Neural cell (in vitro differentiated cells): Measurements from ENCODE around the gene FCHO2. TPM values are rescaled to one million over a fixed set of nuclear protein-coding genes. Genes with fewer than 3 reads are reported as not detected.

Experiments used
- H2AFZ ChIP-seq: fragments of 200-600, 300-800 bp; sonication (generic), shearing (Covaris generic); 2 replicates; pipeline ENCODE4 v1.6.0; 2014; ENCODE audit warnings: low read depth, mild to moderate bottlenecking, antibody characterized with exemption, low read length, moderate library complexity
- H3F3A ChIP-seq: fragments of 200-600 bp; shearing (Covaris generic); 2 replicates; pipeline ENCODE4 v1.6.1; 2016; ENCODE audit warnings: mild to moderate bottlenecking, moderate library complexity, mixed read lengths, antibody characterized with exemption, low read length; ENCODE audit not compliant: insufficient read depth, poor library complexity, severe bottlenecking
- H3K27ac ChIP-seq: fragments of 200-600, 300-800 bp; sonication (generic), shearing (Covaris generic); 2 replicates; pipeline ENCODE4 v1.5.1; 2014; ENCODE audit warnings: mild to moderate bottlenecking, low read length, moderate library complexity
- H3K27me3 ChIP-seq: fragments of 300-800, 200-600 bp; sonication (generic), shearing (Covaris generic); 2 replicates; pipeline ENCODE4 v1.6.0; 2014; ENCODE audit warnings: mild to moderate bottlenecking, low read depth, low read length, moderate library complexity; ENCODE audit not compliant: insufficient read depth
- H3K36me3 ChIP-seq: fragments of 300-800, 200-600 bp; sonication (generic), shearing (Covaris generic); 2 replicates; pipeline ENCODE4 v1.5.1; 2014; ENCODE audit warnings: mild to moderate bottlenecking, antibody characterized with exemption, low read length, moderate library complexity; ENCODE audit not compliant: insufficient read depth
- H3K4me2 ChIP-seq: fragments of 300-800, 200-600 bp; sonication (generic), shearing (Covaris generic); 2 replicates; pipeline ENCODE4 v1.6.0; 2014; ENCODE audit warnings: mild to moderate bottlenecking, low read length
- H3K4me3 ChIP-seq: fragments of 300-800, 200-600 bp; sonication (generic), shearing (Covaris generic); 2 replicates; pipeline ENCODE4 v1.5.1; 2014; ENCODE audit warnings: mild to moderate bottlenecking, low read length, moderate library complexity
- H3K79me2 ChIP-seq: fragments of 200-600 bp; shearing (Covaris generic); replicated peaks from 2 replicates; pipeline ENCODE4 v1.6.0; 2014; ENCODE audit warnings: mild to moderate bottlenecking, low read length, moderate library complexity; ENCODE audit not compliant: insufficient read depth
- H3K9ac ChIP-seq: fragments of 300-800, 200-600 bp; sonication (generic), shearing (Covaris generic); 2 replicates; pipeline ENCODE4 v1.6.1; 2016; ENCODE audit warnings: mild to moderate bottlenecking, low read length, mixed read lengths
- H3K9me2 ChIP-seq: fragments of 200-600 bp; shearing (Covaris generic); 2 replicates; pipeline ENCODE4 v1.6.1; 2016; ENCODE audit warnings: mild to moderate bottlenecking, low read length, mixed read lengths; ENCODE audit not compliant: insufficient read depth
- H3K9me3 ChIP-seq: fragments of 200-600, 300-800 bp; sonication (generic), shearing (Covaris generic); 2 replicates; pipeline ENCODE4 v1.6.1; 2016; ENCODE audit warnings: mild to moderate bottlenecking, mixed run types, low read length, moderate library complexity, mixed read lengths
- H4K20me1 ChIP-seq: fragments of 200-600 bp; shearing (Covaris generic); 2 replicates; pipeline ENCODE4 v1.6.1; 2016; ENCODE audit warnings: mild to moderate bottlenecking, mixed run types; ENCODE audit not compliant: insufficient read depth
- EP300 ChIP-seq: fragments of 450-650 bp; conservative IDR thresholded peaks from 2 replicates; pipeline ENCODE4 v1.6.1; 2014; ENCODE audit warnings: antibody characterized with exemption, mild to moderate bottlenecking, moderate library complexity; ENCODE audit not compliant: poor library complexity, severe bottlenecking
- EZH2 ChIP-seq: fragments of 200-600, 300-800 bp; shearing (Covaris generic), sonication (generic); IDR thresholded peaks from 2 replicates; pipeline ENCODE4 v1.6.1; 2014; ENCODE audit warnings: antibody characterized with exemption, low read length, borderline replicate concordance, mild to moderate bottlenecking; ENCODE audit not compliant: insufficient read depth, poor library complexity, severe bottlenecking
- MXI1 ChIP-seq: fragments of 450-650 bp; conservative IDR thresholded peaks from 2 replicates; pipeline ENCODE4 v1.6.1; 2014; ENCODE audit warnings: antibody characterized with exemption, mild to moderate bottlenecking; ENCODE audit not compliant: poor library complexity, severe bottlenecking
- POLR2AphosphoS5 ChIP-seq: IDR thresholded peaks from 2 replicates; pipeline ENCODE4 v1.6.1; 2012
- RAD21 ChIP-seq: fragments of 450-650 bp; conservative IDR thresholded peaks from 2 replicates; pipeline ENCODE4 v1.6.1; 2014; ENCODE audit warnings: antibody characterized with exemption, mild to moderate bottlenecking, moderate library complexity
- SMC3 ChIP-seq: fragments of 450-650 bp; conservative IDR thresholded peaks from 2 replicates; pipeline ENCODE4 v1.6.1; 2014; ENCODE audit warnings: antibody characterized with exemption, mild to moderate bottlenecking, moderate library complexity; ENCODE audit not compliant: poor library complexity
- TAF1 ChIP-seq: IDR thresholded peaks from 2 replicates; pipeline ENCODE4 v1.6.1; 2012; ENCODE audit warnings: low read depth
- polyA plus RNA-seq: library from polyadenylated mRNA; depleted of rRNA; stranded (reverse); fragments of >200 nt; gene quantifications from 2 replicates; pipeline ENCODE4 v1.2.3, GENCODE V29; 2014
- TF ChIP-seq, protein P1 (sequence below): IDR thresholded peaks from 2 replicates; pipeline ENCODE4 v1.6.1; 2012; ENCODE audit warnings: borderline replicate concordance
- TF ChIP-seq, protein P2 (sequence below): fragments of 450-650 bp; IDR thresholded peaks from 2 replicates; pipeline ENCODE4 v1.5.1; 2014; ENCODE audit warnings: antibody characterized with exemption, mild to moderate bottlenecking, moderate library complexity; ENCODE audit not compliant: poor library complexity, severe bottlenecking

The FCHO2 gene
- polyA plus RNA-seq, 1 donor from 2014 or later, result 24.3 TPM

DNA sequence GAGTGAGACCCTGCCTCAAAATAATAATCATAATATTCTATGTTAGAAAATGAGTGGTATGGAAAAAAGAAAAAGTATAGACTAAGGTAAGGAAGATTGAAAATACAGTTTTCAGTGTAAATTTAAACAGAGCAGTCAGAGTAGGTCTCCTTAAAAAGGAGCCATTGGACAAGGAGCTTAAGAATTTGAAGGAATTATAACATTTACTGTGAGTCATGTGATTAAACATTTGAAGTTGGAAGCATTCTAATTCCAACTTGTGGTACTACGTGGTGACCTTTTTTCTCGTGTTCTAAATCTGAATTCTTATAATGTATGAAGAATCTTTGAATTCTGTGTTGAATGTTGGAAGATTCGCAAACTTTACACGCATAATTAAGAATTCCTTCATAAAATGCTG lies 125.3 kb downstream of the FCHO2 start:
- TF ChIP-seq, protein P1, sequence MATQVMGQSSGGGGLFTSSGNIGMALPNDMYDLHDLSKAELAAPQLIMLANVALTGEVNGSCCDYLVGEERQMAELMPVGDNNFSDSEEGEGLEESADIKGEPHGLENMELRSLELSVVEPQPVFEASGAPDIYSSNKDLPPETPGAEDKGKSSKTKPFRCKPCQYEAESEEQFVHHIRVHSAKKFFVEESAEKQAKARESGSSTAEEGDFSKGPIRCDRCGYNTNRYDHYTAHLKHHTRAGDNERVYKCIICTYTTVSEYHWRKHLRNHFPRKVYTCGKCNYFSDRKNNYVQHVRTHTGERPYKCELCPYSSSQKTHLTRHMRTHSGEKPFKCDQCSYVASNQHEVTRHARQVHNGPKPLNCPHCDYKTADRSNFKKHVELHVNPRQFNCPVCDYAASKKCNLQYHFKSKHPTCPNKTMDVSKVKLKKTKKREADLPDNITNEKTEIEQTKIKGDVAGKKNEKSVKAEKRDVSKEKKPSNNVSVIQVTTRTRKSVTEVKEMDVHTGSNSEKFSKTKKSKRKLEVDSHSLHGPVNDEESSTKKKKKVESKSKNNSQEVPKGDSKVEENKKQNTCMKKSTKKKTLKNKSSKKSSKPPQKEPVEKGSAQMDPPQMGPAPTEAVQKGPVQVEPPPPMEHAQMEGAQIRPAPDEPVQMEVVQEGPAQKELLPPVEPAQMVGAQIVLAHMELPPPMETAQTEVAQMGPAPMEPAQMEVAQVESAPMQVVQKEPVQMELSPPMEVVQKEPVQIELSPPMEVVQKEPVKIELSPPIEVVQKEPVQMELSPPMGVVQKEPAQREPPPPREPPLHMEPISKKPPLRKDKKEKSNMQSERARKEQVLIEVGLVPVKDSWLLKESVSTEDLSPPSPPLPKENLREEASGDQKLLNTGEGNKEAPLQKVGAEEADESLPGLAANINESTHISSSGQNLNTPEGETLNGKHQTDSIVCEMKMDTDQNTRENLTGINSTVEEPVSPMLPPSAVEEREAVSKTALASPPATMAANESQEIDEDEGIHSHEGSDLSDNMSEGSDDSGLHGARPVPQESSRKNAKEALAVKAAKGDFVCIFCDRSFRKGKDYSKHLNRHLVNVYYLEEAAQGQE, result no peak
- TF ChIP-seq EP300 (no peak), MXI1 (no peak), SMC3 (no peak), EZH2 (no peak), POLR2AphosphoS5 (no peak), TAF1 (no peak), RAD21 (no peak)
- TF ChIP-seq, protein P2, sequence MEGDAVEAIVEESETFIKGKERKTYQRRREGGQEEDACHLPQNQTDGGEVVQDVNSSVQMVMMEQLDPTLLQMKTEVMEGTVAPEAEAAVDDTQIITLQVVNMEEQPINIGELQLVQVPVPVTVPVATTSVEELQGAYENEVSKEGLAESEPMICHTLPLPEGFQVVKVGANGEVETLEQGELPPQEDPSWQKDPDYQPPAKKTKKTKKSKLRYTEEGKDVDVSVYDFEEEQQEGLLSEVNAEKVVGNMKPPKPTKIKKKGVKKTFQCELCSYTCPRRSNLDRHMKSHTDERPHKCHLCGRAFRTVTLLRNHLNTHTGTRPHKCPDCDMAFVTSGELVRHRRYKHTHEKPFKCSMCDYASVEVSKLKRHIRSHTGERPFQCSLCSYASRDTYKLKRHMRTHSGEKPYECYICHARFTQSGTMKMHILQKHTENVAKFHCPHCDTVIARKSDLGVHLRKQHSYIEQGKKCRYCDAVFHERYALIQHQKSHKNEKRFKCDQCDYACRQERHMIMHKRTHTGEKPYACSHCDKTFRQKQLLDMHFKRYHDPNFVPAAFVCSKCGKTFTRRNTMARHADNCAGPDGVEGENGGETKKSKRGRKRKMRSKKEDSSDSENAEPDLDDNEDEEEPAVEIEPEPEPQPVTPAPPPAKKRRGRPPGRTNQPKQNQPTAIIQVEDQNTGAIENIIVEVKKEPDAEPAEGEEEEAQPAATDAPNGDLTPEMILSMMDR, result no peak
- Histone ChIP-seq H3K79me2 (no peaks in the 10 kb centered on the region), H4K20me1 (no peaks in the 10 kb centered on the region), H2AFZ (no peak overlapping the region), H3K4me2 (no peak overlapping the region), H3F3A (no peaks in the 10 kb centered on the region), H3K36me3 (no peaks in the 10 kb centered on the region), H3K9me3 (no peaks in the 10 kb centered on the region), H3K27ac (no peak overlapping the region), H3K27me3 (no peaks in the 10 kb centered on the region), H3K4me3 (no peak overlapping the region), H3K9ac (no peak overlapping the region), H3K9me2 (no peaks in the 10 kb centered on the region)

DNA sequence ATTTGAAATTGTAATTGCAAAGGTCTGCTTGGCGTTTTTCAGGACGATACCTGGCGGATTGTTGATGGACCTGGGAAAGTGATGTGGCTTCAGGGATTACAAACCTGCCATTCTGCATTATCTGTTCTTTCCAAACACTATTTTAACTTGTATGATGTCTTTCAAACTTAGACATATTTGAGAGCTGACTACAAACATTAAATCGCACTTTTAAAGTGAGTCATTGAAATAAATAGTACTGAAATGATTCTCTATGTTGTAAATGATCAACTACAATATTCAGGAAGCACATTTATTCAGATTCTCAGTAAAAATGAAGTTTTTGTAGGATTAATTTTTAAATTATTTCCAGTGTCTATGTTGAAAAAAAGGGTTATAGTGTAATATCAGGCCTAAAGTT lies 132.2 kb downstream of the FCHO2 start:
- H2AFZ ChIP-seq, result no peak overlapping the region
- H3K27ac ChIP-seq, result no peak overlapping the region
- H3K9me2 ChIP-seq, result no peaks in the 10 kb centered on the region
- H3K79me2 ChIP-seq, result no peaks in the 10 kb centered on the region
- H3K9me3 ChIP-seq, result no peaks in the 10 kb centered on the region
- H3K4me2 ChIP-seq, result no peak overlapping the region
- no peaks in the 10 kb centered on the region for H4K20me1 ChIP-seq
- no peaks in the 10 kb centered on the region for H3F3A ChIP-seq
- no peaks in the 10 kb centered on the region for H3K27me3 ChIP-seq
- H3K4me3 ChIP-seq, result no peak overlapping the region
- TF ChIP-seq, protein P1, result no peak
- no peak for TF ChIP-seq RAD21
- no peak for TF ChIP-seq SMC3
- no peak for TF ChIP-seq TAF1
- TF ChIP-seq MXI1, result no peak
- no peak for TF ChIP-seq EZH2
- TF ChIP-seq EP300, result no peak
- no peak for TF ChIP-seq POLR2AphosphoS5
- TF ChIP-seq, protein P2, result no peak
- H3K9ac ChIP-seq, result no peak overlapping the region
- no peaks in the 10 kb centered on the region for H3K36me3 ChIP-seq
